ENCODE results near the gene RABGAP1L. TPM values are rescaled to one million over a fixed set of nuclear protein-coding genes. Genes with fewer than 3 reads are reported as not detected.

The RABGAP1L gene
- total RNA-seq, 4 donors from 2014 or later = 39.3 to 101 (median 63.7) TPM

GRCh38 chr1:174794861-174795260 is 635.5 kb downstream of the RABGAP1L start:
- H3K27ac ChIP-seq (replicated peaks in 1 of 4) = no peak overlapping the region
- no peaks in the 10 kb centered on the region for H3K27me3 ChIP-seq
- H3K4me3 ChIP-seq = no peak overlapping the region
- DNase-seq (ENCODE audit: extremely low spot score) = no peak
- intact Hi-C loops (cut with DNase I) = no loop called here
- H3K36me3 ChIP-seq = no peaks in the 10 kb centered on the region
- H3K9me3 ChIP-seq = no peaks in the 10 kb centered on the region
- TF ChIP-seq CTCF (IDR thresholded peaks at IDR 0.05) = no peak
- no peak for TF ChIP-seq POLR2A (IDR thresholded peaks at IDR 0.05; ENCODE audit: low read depth)
- TF ChIP-seq EP300 (IDR thresholded peaks at IDR 0.05) = no peak
- TF ChIP-seq POLR2AphosphoS5 (IDR thresholded peaks at IDR 0.05) = no peak
- H3K4me1 ChIP-seq = peaks cover 4 to 10% (median 10%) of the 10 kb centered on the region in 4 donors
- WGBS = 100% methylated on average over 1 of the region's 1 CpG

- H3K27ac ChIP-seq (replicated peaks in 1 of 4) = no peak overlapping the region
- intact Hi-C loops (cut with DNase I) = no loop called here
- no peaks in the 10 kb centered on the region for H3K9me3 ChIP-seq
- TF ChIP-seq POLR2AphosphoS5 (IDR thresholded peaks at IDR 0.05) (no peak), POLR2A (IDR thresholded peaks at IDR 0.05; ENCODE audit: low read depth) (no peak), EP300 (IDR thresholded peaks at IDR 0.05) (no peak), CTCF (IDR thresholded peaks at IDR 0.05) (no peak)
- no peaks in the 10 kb centered on the region for H3K27me3 ChIP-seq
- H3K4me3 ChIP-seq = no peak overlapping the region
- WGBS = 94% methylated on average over 2 of the region's 2 CpGs
- DNase-seq (ENCODE audit: extremely low spot score) = no peak
- peaks cover 7 to 20% (median 18%) of the 10 kb centered on the region in 4 donors for H3K4me1 ChIP-seq
- H3K36me3 ChIP-seq = no peaks in the 10 kb centered on the region
Measured at GRCh38 chr1:174795806-174796205, 636.5 kb downstream of the RABGAP1L start.

GRCh38 chr1:174797398-174797797 is 638.1 kb downstream of the RABGAP1L start:
- peaks cover 7 to 25% (median 22%) of the 10 kb centered on the region in 4 donors for H3K4me1 ChIP-seq
- no peaks in the 10 kb centered on the region for H3K27me3 ChIP-seq
- TF ChIP-seq POLR2A (IDR thresholded peaks at IDR 0.05; ENCODE audit: low read depth) (no peak), POLR2AphosphoS5 (IDR thresholded peaks at IDR 0.05) (no peak), CTCF (IDR thresholded peaks at IDR 0.05) (no peak), EP300 (IDR thresholded peaks at IDR 0.05) (no peak)
- intact Hi-C loops (cut with DNase I) = no loop called here
- no peak overlapping the region for H3K27ac ChIP-seq (replicated peaks in 1 of 4)
- no peak overlapping the region for H3K4me3 ChIP-seq
- H3K36me3 ChIP-seq = no peaks in the 10 kb centered on the region
- no peaks in the 10 kb centered on the region for H3K9me3 ChIP-seq
- no peak for DNase-seq (ENCODE audit: extremely low spot score)
- WGBS = 95% methylated on average over 2 of the region's 2 CpGs

DNA sequence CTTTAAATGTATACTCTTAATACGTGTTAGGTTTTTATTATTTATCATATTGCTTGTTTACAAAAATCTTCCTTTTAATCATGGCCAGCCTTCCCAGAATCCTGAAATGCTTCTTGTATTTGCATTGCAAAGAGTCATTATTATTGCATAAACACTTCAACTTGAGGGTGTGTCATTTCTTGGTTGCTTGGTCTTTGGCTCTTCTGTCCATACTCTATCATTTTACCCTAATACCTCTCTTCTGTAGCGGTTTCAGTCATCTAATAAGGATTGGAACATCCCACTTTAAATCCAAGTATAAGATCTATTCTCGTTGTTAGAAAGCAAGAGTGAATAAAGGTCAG is 639.8 kb downstream of the RABGAP1L start:
- peak overlapping the region; percentile 54 to 60 (median 56) for H3K4me3 ChIP-seq
- 26% methylated on average over 3 of the region's 3 CpGs for WGBS
- no peak for TF ChIP-seq EP300 (IDR thresholded peaks at IDR 0.05)
- TF ChIP-seq POLR2A (IDR thresholded peaks at IDR 0.05; ENCODE audit: low read depth) = no peak
- no peak for TF ChIP-seq POLR2AphosphoS5 (IDR thresholded peaks at IDR 0.05)
- no peak for TF ChIP-seq CTCF (IDR thresholded peaks at IDR 0.05)
- no peak for DNase-seq (ENCODE audit: extremely low spot score)
- peak overlapping the region; percentile 40 to 69 (median 60) for H3K27ac ChIP-seq (replicated peaks in 1 of 4)
- intact Hi-C loops (cut with DNase I) = no loop called here
- peaks cover 7 to 25% (median 22%) of the 10 kb centered on the region in 4 donors for H3K4me1 ChIP-seq
- no peaks in the 10 kb centered on the region for H3K9me3 ChIP-seq
- no peaks in the 10 kb centered on the region for H3K27me3 ChIP-seq
- no peaks in the 10 kb centered on the region for H3K36me3 ChIP-seq

DNA sequence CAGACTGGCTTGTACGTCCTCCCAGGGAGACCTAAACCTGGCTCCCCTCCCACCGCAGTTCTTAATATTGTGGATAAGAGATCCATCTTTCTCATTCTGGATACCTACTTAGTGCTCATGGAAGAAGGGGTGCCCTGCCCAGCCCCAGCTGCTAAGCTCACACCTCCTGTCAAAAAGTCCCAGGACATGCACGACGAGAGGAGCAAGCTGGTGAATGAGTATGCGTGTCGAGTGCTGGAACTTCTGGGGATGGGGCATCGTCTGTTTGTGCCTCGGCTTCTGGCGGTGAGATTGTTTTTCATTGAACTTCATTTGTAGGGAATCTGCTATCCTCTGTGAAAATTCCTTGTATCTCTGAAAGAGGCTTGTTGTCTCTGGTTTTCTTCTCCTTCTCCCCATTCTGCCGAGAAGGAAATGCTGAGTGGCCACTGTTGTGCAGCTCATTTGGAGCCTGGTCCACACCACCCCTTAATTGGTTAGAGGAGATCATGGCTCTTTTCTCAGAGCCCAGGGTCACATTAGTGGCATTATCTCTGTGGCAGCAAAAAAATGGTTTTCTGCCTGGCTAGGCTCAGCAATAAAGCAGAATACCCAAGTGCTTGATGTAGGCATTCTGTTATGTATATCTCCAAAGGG is 641.0 kb downstream of the RABGAP1L start:
- 13% methylated on average over 10 of the region's 10 CpGs for WGBS
- H3K9me3 ChIP-seq = no peaks in the 10 kb centered on the region
- H3K27ac ChIP-seq (replicated peaks in 1 of 4) = peak overlapping the region; percentile 40 to 69 (median 60)

More for the DNA sequence above, 641.0 kb downstream of the RABGAP1L start:
- Histone ChIP-seq H3K27me3 (no peaks in the 10 kb centered on the region), H3K36me3 (no peaks in the 10 kb centered on the region), H3K4me3 (peak overlapping the region; percentile 54 to 60 (median 56)), H3K4me1 (peaks cover 7 to 25% (median 22%) of the 10 kb centered on the region in 4 donors)
- DNase-seq (ENCODE audit: extremely low spot score) = no peak
- TF ChIP-seq POLR2A (IDR thresholded peaks at IDR 0.05; ENCODE audit: low read depth) (no peak), POLR2AphosphoS5 (IDR thresholded peaks at IDR 0.05) (no peak), CTCF (IDR thresholded peaks at IDR 0.05) (no peak), EP300 (IDR thresholded peaks at IDR 0.05) (no peak)
- intact Hi-C loops (cut with DNase I) = no loop called here
